ENCODE results near the gene ATMIN.

The ATMIN gene

GRCh38 chr16:81006211-81006812 lies 29.3 kb upstream of the ATMIN start:
- peak; percentile 65 for DNase-seq

GRCh38 chr16:81006813-81007695 lies 28.6 kb upstream of the ATMIN start, which contains the start of the genes CENPN and CMC2:
Gene CENPN, plus strand, starts transcription at chr16:81007214. Its CDS starts 4,726 bp downstream, at chr16:81011940.
Gene CMC2, minus strand, starts transcription at chr16:81006885. Its CDS starts 9,491 bp downstream, at chr16:80997394.
- peak; percentile 95 for DNase-seq

DNA sequence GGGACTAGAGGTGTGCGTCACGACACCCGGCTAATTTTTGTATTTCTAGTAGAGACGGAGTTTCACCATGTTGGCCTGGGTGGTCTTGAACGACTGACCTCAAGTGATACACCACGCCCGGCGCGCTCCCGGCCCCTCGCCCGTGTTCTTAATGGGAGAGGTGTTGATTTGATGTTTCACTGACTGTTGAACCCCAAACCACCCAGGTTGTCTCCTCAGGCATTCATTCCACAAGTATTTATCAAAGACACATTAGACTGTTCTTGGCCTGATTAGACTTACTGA lies 27.2 kb upstream of the ATMIN start:
- no peak for DNase-seq

DNA sequence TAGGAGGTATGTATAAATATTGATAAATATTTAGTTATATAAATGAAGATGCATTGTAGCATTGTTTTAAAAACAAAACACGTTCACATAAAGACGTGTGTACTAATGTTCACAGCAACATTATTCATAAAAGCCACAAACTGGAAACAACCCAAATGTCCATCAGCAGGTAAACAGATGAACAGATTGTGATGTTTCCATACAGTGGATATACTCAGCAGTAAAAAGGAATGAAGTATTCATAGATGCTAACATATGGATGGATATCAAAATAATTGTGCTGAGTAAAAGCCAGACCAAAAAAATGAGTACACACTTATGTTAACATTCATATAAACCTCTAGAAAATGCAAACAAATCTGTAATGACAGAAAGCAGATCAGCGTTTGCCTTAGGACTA lies 22.7 kb upstream of the ATMIN start:
- DNase-seq: no peak

DNA sequence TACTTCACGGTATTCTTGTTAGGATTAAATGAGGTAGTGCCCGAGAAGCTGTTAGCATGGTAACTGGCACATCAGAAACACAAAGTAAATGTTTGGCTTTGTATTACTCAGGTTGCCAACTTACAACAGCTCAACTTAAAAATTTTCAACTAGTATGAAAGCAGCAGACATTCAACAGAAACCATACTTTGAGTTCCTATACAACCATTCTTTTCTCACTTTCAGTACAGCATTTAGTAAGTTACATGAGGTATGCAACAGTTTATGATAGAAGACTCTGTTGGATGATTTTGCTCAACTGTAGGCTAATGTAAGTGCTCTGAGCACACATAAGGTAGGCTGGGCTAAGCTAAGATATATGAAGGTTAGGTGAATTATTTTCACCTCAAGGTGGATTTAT lies 21.0 kb upstream of the ATMIN start:
- no peak for DNase-seq

DNA sequence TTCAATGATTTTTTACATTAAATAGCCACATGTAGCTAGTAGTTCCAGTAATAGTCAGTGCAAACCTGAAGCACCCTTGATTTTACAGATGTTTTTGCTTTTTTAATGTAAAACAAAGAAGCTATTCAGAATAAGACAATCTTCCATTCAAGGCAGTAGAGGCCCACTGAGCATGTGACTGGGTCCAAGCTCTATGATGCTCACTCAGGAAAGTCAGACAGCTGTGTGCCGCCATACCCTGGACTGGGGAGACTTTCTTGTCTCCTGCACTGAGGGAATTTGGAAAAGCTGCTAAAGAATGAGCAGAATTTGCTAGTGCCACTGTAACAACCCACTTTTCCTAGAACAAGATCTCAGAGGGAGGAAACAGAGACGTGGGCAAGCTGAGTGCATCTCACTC lies 17.1 kb upstream of the ATMIN start:
- DNase-seq: no peak

DNA sequence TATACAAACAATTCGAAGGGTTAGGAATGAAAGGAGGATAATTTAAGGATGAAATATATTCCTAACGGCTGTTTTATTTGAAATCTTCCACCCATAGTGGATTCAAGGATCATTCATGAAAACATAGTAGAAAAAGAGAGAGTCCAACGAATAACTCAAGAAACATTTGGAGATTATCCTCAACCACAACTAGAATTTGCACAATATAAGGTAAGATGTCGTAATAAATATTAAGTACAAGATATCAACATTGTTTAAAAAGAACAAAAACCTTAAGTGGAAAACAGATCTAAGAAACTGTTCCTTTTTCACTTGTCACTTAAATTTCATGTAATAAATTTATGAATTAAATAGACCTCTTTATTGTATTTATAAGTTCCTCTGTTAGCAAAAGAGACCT lies 9.2 kb upstream of the ATMIN start:
- no peak for DNase-seq

DNA sequence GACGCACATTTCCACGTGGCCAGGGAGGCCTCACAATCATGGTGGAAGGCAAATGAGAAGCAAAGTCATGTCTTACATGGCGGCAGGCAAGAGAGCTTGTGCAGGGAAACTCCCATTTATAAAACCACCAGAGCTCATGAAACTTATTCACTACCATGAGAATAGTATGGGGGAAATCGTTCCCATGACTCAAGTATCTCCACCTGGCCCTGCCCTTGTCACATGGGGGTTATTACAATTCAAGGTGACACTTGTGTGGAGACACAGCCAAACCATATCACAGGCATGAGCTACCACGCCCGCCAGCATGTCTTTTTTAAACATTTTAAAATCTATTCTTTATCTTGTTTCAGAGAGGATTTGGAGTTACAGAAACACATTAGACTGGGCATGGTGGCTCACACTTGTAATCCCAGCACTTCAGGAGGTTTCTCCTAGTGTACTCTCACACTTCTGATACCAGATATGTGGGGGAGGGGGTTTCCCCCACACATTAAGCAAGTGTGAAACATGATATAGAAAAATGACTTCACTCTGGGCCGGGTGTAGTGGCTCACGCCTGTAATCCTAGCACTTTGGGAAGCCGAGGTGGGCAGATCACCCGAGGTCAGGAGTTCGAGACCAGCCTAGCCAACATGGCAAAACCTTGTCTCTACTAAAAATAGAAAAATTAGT lies 5.6 kb upstream of the ATMIN start:
- no peak for DNase-seq

GRCh38 chr16:81035975-81036750 lies 521 bp downstream of the ATMIN start:
- peak; percentile 38 for DNase-seq

GRCh38 chr16:81036751-81037350 lies 1.2 kb downstream of the ATMIN start:
- no peak for DNase-seq

- no peak for DNase-seq
These were observed 4.5 kb downstream of the ATMIN start for GRCh38 chr16:81040131-81040530.

- no peak for DNase-seq
These were observed 5.2 kb downstream of the ATMIN start for GRCh38 chr16:81040842-81041241.

GRCh38 chr16:81041696-81042095 lies 6.1 kb downstream of the ATMIN start:
- no peak for DNase-seq

DNA sequence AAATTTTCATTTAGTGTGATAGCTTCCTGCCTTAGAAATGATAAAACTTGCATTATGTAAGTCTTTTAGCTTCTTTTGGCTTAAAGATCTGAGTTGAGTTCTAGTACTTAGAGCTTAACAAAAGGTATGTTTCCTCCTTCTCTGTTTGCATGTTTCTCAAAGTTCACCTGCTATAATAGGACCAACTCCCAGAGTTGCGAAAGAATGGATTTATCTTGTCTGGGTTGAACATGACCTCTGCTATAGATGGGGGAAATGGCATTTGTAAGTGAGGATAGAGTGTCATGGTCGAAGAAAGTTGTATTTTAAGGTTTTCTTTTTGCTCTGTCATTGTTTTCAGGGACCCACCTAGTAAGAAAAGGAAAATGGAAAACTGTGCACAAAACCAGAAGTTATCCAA lies 7.2 kb downstream of the ATMIN start:
- no peak for DNase-seq

GRCh38 chr16:81053761-81054160 lies 18.1 kb downstream of the ATMIN start:
- DNase-seq: no peak

DNA sequence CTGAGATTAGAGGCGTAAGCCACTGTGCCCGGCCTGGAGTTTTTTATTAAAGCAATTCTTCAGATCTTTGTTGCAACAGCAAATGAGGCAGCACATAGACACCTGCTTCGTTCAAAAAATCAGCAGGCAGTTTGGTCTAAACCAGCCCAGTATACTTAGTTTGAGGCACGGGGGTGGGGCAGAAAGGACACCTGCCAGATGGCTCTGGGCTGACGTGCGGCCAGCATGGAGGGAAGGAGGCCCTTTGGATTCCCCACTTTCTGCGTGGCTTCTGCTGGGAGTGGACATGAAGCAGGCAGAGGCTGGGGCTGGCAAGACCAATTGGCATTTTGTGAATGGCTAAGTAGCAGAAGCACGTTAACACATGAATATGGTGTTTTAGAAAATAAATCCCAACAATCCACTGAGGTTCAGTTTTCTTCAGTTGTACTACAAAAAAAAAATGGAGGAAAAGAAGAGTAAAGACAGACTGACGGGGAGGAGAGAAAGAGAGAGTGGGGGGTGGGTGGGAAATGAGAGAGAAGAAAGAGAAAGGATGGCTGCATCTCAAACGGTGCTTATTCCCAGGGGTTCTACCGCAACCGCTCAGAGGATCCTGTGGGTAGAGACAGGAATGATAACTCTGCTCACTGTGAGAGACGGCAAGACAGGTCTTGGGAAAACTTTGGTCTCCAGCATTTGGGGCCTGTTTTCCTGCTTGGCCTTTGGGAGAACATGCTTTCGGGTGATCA lies 25.1 kb downstream of the ATMIN start:
- DNase-seq: no peak

- DNase-seq: no peak
These were observed 25.6 kb downstream of the ATMIN start for GRCh38 chr16:81061307-81061640.

- no peak for DNase-seq
These were observed 26.4 kb downstream of the ATMIN start for GRCh38 chr16:81061871-81062608.

DNA sequence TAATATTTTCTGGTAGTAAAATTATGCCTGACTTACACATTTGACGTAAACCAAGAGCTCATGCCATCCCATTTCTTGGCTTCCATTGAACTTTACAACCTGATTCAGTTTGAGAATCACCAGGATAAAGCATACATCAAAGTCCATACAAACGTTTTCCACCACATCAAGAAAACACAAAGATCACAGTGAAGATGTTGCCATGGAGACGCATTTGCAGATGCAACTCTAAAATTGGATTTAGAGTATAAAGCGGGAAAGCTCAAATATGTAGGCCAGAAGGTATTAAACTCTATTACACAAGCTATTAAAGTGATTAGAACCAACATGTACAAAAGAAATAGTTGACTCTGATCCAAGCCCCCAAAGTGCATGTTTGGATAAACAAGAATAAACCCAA lies 31.0 kb downstream of the ATMIN start:
- no peak for DNase-seq

DNA sequence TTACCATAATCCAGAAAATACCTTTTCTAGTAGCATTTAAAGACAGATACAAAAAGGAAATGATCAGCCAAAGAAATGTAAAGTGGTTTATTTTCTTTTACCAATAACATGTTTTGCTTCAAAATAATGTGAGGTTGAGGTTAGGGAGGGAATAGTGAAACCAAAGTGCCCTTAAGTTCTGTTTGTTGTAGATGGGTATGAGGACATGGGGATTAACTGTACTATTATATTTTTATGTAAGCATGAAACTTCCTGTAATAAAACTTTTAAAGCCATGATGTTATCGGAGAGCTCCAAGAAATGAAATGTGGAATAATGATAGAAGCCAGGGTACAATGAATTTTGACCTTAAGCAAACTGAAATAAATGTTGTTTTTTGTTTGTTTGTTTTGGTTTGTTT lies 31.5 kb downstream of the ATMIN start:
- DNase-seq: no peak

GRCh38 chr16:81069063-81069462 lies 33.4 kb downstream of the ATMIN start:
- no peak for DNase-seq

DNA sequence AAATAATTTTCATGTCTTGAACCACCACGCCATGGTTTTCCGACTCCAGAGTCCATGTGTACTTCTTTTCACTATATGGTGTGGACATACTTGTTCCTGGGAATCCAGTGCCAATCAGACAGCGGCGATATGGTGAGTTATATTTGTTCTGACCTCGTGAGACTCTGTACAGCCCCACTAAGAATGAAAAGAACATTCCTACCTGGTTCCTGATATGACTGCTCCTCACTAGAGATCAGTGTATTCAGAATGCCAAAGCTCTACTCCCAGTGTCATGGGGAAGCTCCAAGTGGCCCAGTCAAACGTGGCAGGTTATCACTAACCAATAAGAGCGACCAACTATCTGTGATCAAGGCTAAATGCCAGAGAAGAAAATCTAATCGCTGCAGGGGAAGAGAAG lies 35.3 kb downstream of the ATMIN start:
- DNase-seq: no peak

Measured in stimulated activated CD4-positive, alpha-beta T cell treated with anti-CD3 and anti-CD28 coated beads, Interleukin-12 subunit alpha, Interleukin-12 subunit beta, amount 100 ng/mL, for 4 hours (primary cell).